GM21786 (cell line): ENCODE measurements around the gene IL23A.
"Not testable (repeated sequence)": the region's sequence is repeated elsewhere in the genome, so short reads cannot be mapped to it uniquely, and the experiment has no call there.

Source experiments
- ATAC-seq: cut with Tn5 transposase; IDR thresholded peaks from one replicate; pipeline ENCODE4 v1.9.1; 2021; ENCODE audit not compliant: unreplicated experiment

The IL23A gene

DNA sequence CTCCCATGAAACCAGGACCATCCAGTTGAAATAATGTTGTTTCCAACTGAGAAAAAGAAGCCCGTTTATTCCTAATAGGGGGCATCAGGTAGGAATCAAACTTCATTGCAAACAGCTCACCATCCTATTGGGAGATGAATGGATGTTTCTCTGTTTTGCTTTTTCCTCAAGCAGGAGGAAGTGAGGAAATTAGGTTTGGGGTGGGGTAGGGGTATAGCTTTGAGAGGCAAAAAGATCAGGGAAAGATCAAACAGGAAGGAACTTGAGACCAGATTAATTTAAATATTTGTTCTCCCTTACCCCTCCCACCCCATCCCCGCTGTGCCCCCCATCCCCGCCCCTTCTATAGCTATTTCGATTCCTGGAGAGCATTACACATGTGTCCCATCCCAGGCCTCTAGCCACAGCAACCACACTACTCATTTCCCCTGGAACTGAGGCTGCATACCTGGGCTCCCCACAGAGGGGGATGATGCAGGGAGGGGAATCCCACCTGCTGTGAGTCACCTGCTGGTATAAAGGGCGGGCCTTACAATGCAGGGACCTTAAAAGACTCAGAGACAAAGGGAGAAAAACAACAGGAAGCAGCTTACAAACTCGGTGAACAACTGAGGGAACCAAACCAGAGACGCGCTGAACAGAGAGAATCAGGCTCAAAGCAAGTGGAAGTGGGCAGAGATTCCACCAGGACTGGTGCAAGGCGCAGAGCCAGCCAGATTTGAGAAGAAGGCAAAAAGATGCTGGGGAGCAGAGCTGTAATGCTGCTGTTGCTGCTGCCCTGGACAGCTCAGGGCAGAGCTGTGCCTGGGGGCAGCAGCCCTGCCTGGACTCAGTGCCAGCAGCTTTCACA is at the start of gene IL23A:
TSS of gene IL23A (plus strand) at position 577 of the 850 bp plus-strand sequence. CDS start at position 738, 161 bp downstream.
- peak; percentile 41 for ATAC-seq

DNA sequence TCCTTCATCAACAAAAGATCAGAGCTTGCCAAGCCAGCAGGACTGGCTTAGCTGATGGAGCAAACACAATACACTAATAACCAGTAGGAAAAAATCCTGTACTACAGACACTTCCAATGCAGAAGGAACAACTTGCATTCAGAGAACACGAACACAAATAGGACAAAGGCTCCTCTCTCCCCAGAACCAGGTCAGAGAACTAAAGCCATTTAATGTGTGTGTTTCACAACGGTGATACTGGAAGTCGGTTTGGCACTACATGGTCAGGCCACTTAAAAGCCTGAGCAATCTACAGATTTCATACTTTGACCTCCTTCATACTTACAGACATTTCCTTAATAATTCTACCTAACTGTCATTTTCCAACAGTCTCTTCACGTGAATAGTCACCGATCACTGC is 44.9 kb upstream of the IL23A start:
- no peak for ATAC-seq

DNA sequence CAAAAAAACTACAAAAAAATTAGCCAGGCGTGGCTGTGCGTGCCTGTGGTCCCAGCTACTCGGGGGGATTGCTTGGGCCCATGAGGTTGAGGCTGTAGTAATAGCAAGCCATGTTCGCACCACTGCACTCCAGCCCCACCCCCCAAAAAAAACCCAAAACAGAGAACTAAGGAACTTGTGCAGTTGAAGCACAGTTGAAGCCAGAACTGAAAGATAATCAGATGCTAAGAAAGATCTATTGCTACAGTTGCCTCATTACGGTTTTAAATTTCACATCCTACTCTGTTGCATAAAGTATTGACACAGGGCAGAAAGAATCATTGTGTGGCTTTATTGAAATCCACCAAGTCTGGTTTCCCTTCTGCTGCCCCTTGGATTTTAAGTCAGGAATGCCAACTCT is 42.4 kb upstream of the IL23A start:
- ATAC-seq = no peak

GRCh38 chr12:56297400-56297799 is 41.3 kb upstream of the IL23A start:
- no peak for ATAC-seq

- no peak for ATAC-seq
Observed at GRCh38 chr12:56298828-56299227, 39.9 kb upstream of the IL23A start.

DNA sequence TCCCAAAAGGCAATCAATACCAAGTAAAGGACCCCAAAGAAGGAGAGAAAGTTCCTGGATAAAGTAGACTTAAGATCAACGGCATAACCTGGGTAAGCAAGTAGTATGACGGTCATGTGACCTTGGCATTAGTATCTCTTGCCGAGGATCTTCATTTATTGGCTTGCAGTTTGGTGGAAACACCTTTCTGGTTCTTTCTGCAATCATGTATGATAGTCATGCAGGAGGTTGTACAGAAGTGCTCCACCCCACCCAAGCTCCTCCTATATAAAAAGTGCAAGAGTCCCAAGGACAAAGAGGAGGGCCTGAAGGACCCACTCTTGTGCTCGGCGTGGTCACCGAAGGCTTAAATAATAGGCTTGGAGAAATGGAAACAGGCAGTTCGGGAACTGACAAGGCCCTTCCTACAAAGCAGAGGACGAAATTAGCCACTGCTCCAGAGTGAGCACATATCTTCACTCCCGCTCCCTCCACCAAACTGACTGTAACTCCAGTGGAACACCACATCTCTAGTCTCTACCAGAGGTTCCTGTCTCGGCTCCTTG is 39.3 kb upstream of the IL23A start:
- no peak for ATAC-seq

GRCh38 chr12:56299853-56300643 is 38.6 kb upstream of the IL23A start, which contains the start of gene CS:
Gene CS, minus strand, starts transcription at chr12:56300330. Its CDS starts 129 bp downstream, at chr12:56300201.
- ATAC-seq = peak; percentile 93

- ATAC-seq = no peak
Observed at GRCh38 chr12:56300644-56301464, 37.8 kb upstream of the IL23A start.

- no peak for ATAC-seq
Observed at GRCh38 chr12:56304276-56304675, 34.4 kb upstream of the IL23A start.

DNA sequence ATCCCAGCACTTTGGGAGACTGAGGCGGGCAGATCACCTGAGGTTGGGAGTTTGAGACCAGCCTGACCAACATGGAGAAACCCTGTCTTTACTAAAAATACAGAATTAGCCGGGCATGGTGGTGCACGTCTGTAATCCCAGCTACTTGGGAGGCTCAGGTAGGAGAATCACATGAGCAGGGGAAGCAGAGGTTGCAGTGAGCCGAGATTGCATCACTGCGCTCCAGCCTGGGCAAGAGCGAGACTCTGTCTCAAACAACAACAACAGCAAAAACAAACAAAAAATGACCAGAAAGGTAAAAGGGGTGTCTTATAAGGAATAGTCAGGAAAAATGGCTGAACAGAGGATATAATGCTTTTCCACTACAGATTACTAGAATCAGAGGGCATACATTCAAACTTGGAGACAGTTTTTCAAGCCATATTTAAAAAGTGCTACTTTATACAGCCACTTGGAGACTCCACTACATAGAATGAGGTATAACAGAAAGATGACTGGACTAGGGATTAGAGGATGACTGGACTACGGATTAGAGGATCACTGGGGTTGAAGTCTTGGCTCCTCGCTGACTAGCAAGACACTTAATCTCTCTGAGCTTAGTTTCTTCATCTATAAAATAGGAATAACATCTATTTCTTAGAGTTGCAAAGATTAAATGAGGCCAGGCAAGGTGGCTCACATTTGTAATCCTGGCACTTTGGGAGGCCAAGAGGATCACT is 33.7 kb upstream of the IL23A start:
- no peak for ATAC-seq

DNA sequence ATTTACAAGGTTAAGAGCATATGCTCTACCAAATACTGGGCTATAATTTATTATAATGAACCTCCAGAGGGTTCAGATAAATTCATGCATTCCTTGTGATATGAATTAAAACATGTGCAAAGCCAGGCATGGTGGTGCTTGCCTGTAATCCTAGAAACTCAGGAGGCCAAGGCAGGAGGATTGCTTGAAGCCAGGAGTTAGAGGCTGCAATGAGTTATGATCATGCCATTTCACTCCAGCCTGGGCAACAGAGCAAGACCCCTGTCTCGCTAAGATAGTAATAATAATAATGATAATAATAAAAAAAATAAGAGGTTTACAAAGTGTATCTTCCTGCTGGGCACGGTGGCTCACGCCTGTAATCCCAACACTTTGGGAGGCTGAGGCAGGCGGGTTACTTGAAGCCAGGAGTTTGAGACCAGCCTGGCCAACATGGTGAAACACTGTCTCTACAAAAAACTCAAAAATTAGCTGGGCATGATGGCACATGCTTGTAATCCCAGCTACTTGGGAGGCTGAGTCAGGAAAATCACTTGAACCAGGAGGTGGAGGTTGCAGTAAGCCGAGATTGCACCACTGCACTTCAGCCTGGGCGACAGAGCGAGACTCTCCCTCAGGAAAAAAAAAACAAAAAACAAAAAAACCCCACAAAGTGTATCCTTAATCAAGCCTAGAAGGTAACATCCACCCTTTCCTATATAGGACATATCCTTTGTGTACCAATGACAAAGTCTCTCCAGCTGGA is 31.3 kb upstream of the IL23A start:
- ATAC-seq = no peak

GRCh38 chr12:56308714-56309113 is 30.0 kb upstream of the IL23A start:
- no peak for ATAC-seq

- ATAC-seq = no peak
Observed at GRCh38 chr12:56311003-56311402, 27.7 kb upstream of the IL23A start.

- no peak for ATAC-seq
Observed at GRCh38 chr12:56315249-56315621, 23.4 kb upstream of the IL23A start.

- peak; percentile 85 for ATAC-seq
Observed at GRCh38 chr12:56315622-56316473, 22.8 kb upstream of the IL23A start, which contains the start of gene CNPY2. Gene CNPY2, minus strand, starts transcription at chr12:56315988. Its CDS starts 771 bp downstream, at chr12:56315217.

- ATAC-seq = no peak
Observed at GRCh38 chr12:56317675-56318074, 21.0 kb upstream of the IL23A start.

GRCh38 chr12:56321027-56321426 is 17.7 kb upstream of the IL23A start:
- no peak for ATAC-seq

GRCh38 chr12:56321610-56322009 is 17.1 kb upstream of the IL23A start:
- not testable (repeated sequence) for ATAC-seq
